GM21786 (cell line): ENCODE data around the gene FAM114A1.
A peak's percentile ranks its signal among the peaks of the same experiment; 100 is the strongest.
"Not testable (repeated sequence)": the region's sequence is repeated elsewhere in the genome, so short reads cannot be mapped to it uniquely, and the experiment has no call there.

Experiments used
- ATAC-seq: cut with Tn5 transposase; IDR thresholded peaks from one replicate; pipeline ENCODE4 v1.9.1; 2021; ENCODE audit not compliant: unreplicated experiment

Gene FAM114A1

GRCh38 chr4:38928974-38929373, 61.4 kb downstream of the FAM114A1 start:
- ATAC-seq, result no peak

GRCh38 chr4:38930204-38930603, 62.6 kb downstream of the FAM114A1 start:
- ATAC-seq, result peak; percentile 75

GRCh38 chr4:38930707-38931106, 63.1 kb downstream of the FAM114A1 start:
- no peak for ATAC-seq

- no peak for ATAC-seq
Measured at GRCh38 chr4:38931125-38931524, 63.5 kb downstream of the FAM114A1 start.

- no peak for ATAC-seq
Measured at GRCh38 chr4:38935391-38936073, 67.9 kb downstream of the FAM114A1 start.

DNA sequence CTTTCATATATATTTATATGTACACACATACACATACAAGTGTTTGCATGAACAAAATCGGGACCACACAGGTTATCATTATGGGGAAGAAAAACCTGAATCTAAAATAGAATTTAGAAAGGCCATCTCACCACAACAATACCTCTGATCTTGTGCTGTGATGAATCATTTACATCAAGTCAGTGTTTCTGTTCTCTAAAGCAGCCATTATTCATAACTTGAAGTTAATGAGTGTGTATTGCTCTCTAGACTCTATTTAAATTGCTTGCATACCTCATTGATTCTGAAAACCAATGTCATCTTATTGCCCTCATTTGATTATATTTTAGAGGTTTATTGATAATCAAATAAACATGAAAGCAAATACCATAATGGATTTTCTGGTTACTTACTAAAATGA, 71.6 kb downstream of the FAM114A1 start:
- peak; percentile 90 for ATAC-seq

DNA sequence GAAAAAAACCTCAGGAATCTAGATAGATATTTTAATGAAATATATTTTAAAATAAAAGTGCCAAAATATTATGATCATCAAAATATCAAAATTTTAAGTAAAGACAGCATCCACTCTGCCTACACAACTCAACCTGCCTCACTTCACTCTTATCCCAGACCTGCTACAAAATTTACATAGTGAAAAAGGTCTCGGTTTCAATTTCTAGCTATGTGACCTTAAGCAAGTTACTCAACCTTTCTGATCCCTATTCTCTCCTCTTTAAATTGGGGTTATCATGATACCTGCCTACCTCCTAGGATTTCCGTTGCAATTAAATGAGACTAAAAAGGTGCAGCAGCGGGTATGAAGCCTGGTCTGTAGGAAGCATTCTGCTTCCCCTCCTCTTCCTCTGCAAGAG, 72.9 kb downstream of the FAM114A1 start:
- no peak for ATAC-seq

- ATAC-seq, result not testable (repeated sequence)
Measured at GRCh38 chr4:38941906-38942305, 74.3 kb downstream of the FAM114A1 start.

- ATAC-seq, result no peak
Measured at GRCh38 chr4:38943343-38943742, 75.7 kb downstream of the FAM114A1 start.

GRCh38 chr4:38944440-38944839, 76.8 kb downstream of the FAM114A1 start:
- ATAC-seq, result no peak

DNA sequence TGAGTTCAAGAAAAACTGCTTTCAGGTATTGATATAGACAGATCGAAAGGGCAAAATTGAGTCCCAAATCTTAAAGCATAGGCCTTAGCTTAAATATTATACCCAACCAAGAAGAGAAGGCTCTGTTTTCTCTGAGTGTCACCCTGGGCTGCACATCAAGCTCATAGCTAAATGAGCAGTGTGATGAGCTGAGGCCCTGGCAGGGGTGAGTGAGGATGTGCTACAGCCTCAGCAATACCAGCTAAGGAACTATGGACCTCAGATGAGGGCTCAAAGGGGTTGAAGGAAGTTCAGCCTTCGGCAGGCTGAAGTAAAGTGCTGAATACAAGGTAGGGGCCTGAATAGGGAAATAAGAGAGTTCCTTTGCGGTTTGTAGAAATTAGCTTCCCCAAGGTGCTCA, 79.3 kb downstream of the FAM114A1 start:
- no peak for ATAC-seq

DNA sequence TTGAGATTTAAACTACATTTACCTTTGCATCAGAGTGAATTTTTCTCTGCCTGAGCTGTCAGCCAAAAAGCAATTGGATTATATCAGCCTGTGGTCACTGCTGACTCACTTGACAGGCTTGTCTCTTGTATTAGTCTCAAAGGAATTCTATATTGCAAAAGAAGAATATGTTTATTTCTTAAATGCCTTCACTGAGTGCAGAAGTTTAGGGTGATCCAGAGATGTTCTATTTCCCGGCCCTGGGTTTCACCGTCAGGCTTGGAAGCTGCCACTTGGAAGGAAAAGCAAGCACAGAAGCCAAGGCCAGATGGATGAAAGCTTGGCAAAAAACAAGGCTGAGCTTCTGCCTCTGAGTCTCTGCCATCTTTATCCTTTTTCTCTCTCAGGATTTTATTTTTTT, 80.9 kb downstream of the FAM114A1 start:
- no peak for ATAC-seq

- ATAC-seq, result no peak
Measured at GRCh38 chr4:38949411-38950051, 81.9 kb downstream of the FAM114A1 start.

- ATAC-seq, result no peak
Measured at GRCh38 chr4:38950159-38950558, 82.6 kb downstream of the FAM114A1 start.

DNA sequence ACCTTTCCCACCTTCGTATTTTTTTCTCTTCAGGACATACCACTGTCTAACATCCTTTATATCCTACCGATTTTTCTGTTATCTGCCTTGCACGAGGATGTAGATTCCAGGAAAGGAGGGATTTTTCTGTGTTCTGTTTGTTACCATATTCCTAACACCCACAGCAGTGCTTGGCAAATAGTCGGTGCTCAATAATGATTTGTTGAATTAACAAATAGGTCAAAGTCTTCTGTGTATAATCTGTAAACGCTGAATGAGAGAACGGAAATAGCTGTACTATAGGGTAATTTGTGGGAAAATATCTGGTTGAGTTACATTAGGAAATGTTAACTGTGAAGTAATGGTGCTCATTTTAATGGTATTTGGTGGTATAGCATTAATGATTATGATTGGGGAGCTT, 83.1 kb downstream of the FAM114A1 start:
- no peak for ATAC-seq

- no peak for ATAC-seq
Measured at GRCh38 chr4:38951598-38951997, 84.0 kb downstream of the FAM114A1 start.

- ATAC-seq, result no peak
Measured at GRCh38 chr4:38952017-38952416, 84.4 kb downstream of the FAM114A1 start.

DNA sequence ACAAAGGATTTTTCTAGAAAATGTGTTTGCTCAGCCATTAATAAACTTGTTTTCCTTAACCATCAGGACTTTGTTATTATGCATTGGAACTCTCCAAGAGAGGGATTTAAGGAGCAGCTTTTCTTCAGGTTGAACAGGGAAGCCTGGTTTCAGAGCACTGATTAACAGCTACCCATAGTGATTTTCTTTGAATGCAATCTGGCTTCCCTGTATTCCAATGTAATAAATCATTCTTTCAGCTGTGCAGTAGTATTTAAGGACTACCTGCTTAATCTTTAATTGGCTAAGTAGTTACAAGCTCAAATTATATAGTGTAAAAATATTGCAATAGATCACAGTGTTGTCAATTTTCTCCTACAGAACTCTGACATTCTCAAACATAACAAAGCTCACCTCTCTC, 87.1 kb downstream of the FAM114A1 start:
- no peak for ATAC-seq

GRCh38 chr4:38955957-38956356, 88.4 kb downstream of the FAM114A1 start:
- ATAC-seq, result no peak

- ATAC-seq, result no peak
Measured at GRCh38 chr4:38957261-38957815, 89.7 kb downstream of the FAM114A1 start.

DNA sequence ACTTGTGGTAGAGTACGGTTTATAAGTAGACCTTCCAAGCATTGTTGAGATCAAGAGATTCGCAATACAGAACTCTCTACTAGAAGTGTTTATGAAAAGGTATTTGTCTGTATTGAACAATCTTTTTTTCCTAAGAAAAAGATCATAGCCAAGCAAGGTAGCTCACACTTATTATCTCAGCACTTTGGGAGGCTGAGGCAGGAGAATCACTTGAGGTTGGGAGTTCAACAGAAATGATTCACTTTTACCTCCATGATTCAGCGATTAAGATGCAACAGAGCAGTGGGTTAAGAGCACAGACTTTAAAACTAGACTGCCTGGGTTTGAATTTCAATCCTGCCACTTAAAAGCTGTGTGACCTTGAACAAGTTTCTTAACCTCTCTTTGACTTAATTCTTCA, 90.3 kb downstream of the FAM114A1 start:
- no peak for ATAC-seq

DNA sequence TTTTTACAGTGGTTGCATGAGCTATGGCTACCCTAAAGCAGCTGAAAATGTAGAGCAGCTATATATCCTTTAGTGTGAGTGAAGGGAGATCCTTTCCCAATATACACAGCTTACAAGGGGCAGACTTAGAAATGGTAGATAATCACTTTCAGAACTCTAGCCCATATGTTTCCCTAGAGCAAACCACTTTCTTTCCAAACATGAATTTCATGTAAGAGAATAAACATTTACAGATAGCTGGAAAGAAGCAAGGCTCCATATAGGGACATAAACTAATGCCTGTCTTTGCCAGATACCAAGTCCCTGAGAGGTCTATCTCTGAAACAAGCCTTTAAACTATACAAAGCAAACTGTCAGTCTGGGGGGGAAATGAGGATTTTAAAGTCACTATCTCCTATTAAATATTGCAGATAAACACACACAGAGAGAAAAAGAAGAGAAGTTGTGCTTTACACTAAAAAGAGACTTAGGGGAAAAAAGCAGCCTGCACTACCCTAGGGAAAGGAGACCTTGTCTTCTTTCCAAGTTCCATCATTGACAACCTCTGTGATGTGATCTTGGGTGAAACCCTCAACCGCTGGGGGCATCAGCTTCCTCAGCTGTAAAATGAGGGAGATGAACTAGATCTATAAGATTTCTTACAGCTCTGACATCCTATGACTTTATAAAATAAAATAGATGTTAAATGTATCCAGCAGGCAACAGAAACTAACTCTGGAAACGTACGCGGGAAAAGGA, 91.0 kb downstream of the FAM114A1 start:
- no peak for ATAC-seq
